Activated T-cell treated with anti-CD3 and anti-CD28 coated beads, Interleukin-2, amount 50 U/mL, for 1 hour (primary cell): ENCODE measurements around the gene PACSIN2.
"Not testable (repeated sequence)": the region's sequence is repeated elsewhere in the genome, so short reads cannot be mapped to it uniquely, and the experiment has no call there.

ENCODE experiments used
- DNase-seq: peaks from one replicate; pipeline ENCODE4 v3.0.0-alpha.2; 2020

Gene PACSIN2, protein sequence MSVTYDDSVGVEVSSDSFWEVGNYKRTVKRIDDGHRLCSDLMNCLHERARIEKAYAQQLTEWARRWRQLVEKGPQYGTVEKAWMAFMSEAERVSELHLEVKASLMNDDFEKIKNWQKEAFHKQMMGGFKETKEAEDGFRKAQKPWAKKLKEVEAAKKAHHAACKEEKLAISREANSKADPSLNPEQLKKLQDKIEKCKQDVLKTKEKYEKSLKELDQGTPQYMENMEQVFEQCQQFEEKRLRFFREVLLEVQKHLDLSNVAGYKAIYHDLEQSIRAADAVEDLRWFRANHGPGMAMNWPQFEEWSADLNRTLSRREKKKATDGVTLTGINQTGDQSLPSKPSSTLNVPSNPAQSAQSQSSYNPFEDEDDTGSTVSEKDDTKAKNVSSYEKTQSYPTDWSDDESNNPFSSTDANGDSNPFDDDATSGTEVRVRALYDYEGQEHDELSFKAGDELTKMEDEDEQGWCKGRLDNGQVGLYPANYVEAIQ

DNA sequence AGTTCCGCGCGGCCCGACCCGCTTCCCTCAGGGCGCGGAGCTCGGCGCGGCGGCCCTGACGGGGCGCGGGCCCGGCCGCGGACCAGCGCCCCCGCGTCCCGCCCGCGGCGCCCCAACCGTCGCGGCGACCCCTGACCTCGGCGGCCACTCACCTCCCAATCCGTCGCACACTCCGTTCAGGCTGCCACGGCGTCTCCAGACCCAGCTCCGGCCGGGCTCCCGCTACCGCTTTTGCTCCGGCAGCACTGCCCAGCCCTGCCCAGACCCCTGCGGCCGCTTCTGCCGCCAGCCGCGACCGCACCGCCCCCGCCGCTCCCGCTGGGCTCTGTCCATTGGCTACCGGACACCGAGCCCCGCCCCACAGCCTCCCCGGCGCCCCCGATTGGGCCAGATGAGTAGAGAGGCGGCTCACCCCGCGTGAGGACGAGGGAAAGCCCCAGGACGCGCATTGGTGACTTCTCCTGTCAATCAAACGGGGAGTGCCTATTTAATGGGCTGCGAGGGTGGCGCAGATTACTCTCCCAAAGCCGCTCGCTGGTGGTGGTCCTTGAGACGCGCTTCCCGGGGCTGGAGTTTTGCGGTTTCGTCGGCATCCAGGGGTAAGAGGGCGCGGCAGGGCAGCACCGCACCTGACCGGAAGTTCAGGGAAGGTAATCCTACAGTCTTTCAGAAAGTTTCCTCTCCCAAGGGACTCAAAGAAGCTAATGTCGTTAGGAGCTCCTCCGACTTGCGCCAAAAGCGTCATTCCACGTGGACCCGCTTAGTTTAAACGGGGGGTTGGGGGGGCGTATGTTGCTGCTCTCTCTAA is at the start of gene PACSIN2:
Gene PACSIN2 (minus strand): TSS at position 281 of the 808 bp plus-strand sequence. CDS start 103,069 bp downstream, outside the sequence.
- DNase-seq, result peak; percentile 97

DNA sequence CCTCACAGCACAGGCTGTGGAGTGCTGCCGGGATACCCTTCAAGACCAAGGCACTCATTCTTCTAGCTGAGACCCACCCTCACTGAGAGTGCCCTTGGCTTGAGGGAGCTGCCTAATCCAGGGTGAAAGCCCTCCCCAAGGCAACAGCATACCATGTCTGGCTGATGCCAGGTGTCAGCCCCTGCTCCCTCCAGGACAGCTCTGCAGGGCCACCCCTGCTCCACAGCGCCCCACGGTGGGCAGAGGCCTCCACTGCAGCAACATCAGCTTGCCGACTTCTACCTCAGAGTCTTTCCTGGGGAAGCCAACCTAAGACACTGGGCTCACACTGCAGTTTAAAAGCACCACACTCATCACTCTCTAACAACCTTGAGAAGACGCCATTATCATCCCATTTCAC is 45.2 kb upstream of the PACSIN2 start:
- DNase-seq, result peak; percentile 45

DNA sequence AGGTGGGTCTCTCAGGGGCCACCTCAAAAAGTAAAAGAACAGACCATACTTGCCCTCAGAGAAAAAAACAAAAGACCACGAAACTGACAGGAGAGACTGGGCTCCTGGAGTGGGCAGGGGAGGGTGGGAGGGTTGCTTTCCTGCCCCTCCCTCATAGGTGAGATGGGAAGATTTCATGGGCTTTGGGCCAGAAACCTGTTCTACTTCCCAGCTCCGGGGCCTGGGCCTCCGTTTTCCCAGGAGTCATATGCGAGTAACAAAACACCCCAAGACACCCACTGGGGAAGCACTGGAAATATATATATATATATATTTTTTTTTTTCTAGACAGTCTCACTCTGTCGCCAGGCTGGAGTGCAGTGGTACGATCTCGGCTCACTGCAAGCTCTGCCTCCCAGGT is 42.7 kb upstream of the PACSIN2 start:
- no peak for DNase-seq

DNA sequence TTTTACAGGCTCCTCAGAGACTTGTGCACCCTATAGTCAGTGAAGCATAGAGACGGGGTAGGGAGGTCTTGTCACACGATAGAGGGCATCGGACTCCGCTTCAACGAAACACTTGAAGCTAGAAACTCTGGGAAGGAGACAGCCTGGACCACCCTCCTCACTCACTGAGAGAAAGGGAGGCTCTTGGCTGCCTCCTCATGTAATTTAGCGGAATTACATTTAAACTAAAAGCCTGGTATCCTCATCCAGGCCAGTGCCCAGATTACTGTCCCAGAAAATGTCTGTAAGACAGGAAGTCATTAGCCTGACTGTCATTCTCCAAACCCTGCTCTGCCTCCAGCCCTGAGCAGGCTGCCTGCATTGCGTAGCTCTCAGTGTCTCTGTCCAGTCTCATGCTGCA is 38.2 kb upstream of the PACSIN2 start:
- no peak for DNase-seq

DNA sequence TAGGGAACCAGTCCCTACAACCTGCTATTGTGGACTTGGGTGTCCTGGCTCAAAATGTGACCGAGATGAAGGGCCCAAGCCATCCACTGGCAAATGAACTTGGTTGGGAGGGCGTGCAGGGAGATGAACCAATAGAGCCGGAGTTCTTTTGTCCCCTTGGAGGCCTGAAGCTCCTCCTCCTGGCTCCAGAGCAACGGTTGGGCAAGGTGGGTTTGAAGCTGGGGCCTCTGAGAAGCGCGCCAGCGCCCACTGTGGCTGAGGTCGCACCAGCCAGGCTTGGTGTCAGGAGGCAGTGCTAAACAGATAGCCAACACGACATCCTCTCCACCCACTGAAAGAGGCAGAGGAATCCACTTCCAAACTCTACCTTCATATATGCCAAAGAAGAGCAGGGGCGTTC is 36.0 kb upstream of the PACSIN2 start:
- DNase-seq, result no peak

DNA sequence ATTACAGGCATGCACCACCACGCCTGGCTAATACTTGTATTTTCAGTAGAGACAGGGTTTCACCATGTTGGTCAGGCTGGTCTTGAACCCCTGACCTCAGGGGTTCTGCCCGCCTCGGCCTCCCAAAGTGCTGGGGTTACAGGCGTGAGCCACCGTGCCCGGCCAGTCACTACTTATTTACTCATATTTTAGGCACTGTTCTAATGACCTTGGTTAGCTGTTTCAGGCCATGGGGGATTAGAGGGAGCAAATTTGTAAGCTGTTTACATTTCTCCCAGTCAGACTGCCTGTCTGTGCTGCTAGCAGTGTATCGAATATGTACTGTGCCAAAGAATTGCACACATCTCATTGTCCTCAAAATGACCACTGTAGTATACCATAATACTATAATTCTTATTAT is 32.7 kb upstream of the PACSIN2 start:
- DNase-seq, result no peak

DNA sequence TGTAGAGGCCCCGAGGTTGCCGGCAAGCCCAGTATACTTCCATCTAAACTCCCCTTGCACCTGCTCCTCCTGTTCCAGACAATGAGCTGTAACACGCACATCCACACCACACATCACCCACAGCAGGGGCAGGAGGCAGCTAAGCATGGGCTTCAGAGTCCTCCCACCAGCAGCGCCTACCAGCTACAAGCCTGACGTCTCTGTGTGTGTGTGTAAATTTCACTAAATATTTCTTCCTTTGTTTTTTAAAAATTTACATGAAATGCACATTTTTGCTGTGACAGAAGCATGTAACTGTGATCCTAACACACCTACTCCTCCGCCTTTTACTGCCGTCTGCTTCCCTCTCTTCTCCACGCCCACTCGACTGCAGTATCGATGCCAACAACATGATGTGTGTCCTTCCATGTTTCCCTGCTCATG is 29.4 kb upstream of the PACSIN2 start:
- DNase-seq, result no peak

DNA sequence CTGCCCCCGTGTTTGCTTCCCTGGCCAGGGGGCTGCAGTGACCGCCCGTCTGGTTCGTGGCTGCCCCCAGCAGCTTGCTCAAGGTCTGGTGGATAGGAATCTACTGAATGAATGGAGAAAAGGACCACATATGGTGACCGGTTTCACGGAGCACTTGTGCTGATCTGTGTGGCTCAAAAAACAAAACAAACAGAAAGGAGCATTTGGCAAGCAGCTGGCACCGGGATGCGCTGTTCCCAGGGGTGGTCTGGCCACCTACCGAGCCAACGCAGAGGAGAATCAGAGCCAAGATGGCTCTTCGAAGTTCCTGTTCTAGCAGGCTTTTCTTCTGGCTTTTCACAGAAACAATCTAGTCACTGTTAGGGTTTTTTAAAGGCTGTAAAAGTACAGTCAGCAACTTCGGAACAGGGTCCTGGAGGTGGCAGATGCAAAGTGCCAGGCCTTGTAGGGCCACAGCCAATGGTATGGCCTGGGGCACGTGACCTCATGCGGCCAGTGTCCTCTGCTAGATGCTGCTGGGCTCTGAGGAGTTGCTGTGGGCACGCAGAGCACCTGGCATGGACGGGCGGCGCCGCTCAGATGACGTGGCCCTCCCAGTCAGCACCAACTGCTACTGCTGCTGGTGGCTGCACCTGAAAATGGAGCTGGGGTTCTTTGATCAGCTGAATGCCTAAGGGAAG is 27.3 kb upstream of the PACSIN2 start:
- DNase-seq, result no peak

DNA sequence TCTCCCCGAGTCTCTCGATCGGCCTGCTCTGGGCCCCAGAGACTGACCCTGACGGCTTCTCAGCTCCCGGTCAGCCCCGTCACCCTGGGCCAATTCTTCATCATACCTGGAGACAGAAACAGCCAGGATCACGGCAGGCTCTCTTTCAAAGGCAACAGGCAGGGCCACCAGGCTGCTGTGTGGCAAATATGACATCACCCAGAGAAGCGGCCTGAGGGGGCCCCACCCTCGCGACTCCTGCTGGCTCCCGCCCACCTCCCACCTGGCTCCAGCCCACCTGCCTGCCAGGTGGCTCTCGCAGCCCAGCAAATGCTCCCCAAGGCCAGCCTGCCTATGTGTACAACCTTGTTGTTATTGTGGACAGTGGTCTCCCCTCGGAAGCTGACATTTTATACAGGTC is 24.9 kb upstream of the PACSIN2 start:
- no peak for DNase-seq

DNA sequence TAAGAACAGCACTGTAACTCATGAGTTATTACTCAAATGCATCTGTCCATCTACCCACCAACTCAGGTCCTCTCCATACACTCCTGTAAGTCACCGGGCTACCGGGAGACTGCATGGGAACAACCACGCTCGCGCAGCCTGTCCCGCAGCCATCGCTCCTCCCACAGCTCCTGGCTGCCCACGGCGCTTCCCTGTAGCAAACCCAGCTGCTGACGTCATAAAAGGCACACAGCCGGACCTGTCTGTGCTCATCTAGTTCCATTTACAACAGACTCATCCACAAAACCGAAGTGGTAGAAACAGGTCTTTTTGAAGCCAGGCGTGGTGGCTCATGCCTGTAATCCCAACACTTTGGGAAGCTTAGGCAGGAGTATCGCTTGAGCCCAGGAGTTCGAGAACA is 23.4 kb upstream of the PACSIN2 start:
- no peak for DNase-seq

DNA sequence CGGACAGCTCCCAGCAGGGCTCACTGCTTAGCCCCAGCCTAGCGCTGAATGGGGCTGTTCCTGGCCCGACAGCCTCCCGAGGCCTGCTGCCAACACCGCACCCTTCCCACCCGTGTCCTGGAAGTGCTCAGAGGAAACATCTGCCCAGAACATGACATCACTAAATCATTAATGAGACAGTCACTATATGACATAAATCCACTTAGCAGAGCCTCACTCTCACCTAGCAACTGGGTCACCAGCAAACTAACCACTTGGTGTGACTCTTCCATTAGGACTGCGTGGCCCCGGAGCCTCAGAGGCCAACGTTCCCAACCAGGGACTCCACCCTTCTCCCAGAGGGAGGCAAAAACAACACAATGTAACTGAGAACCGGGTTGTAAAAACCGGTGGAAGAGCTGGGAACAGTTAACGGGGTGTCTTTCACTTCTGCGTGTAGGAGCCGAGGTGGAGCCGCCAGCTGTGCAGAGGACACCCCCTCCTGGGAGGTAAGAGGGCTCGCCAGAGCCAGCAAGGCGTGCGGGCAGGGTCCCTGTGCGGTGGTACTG is 21.4 kb upstream of the PACSIN2 start:
- no peak for DNase-seq

DNA sequence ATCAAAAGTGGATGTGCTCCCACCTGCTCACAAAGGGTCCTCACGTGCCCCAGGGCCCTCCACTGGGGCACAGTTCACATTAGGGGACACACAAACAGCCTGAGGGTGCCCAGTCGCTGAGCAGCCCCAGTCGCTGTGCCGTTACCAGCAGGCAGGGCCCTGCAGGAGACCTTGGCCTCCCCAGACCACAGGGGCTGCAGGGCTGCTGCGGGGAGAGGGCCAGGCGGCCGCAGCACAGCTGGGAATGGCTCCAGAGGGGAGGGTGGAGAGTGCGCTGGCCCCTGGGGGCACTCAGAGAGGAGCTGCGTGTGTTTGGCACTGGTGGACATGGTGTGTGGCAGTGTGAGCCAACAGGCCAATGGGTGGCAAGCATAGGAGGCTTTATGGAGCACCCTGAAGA is 20.3 kb upstream of the PACSIN2 start:
- DNase-seq, result no peak

DNA sequence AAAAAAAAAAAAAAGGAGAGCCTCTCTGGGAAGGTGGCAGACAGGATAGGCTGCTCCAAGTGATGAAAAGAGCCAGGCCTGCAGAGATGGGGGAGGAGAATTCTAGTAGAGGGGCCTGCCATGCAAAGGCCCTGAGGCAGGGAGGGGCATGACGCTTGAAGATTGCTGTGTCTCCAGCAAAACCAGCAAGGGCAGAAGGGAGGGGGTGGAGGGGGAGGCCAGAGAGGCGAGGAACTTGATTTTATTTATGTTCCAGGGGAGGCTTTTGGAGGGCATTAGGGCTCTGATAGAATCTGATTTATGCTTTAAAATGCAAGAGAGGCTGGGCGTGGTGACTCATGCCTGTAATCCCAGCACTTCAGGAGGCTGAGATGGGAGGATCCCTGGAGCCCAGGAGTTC is 16.7 kb upstream of the PACSIN2 start:
- no peak for DNase-seq

DNA sequence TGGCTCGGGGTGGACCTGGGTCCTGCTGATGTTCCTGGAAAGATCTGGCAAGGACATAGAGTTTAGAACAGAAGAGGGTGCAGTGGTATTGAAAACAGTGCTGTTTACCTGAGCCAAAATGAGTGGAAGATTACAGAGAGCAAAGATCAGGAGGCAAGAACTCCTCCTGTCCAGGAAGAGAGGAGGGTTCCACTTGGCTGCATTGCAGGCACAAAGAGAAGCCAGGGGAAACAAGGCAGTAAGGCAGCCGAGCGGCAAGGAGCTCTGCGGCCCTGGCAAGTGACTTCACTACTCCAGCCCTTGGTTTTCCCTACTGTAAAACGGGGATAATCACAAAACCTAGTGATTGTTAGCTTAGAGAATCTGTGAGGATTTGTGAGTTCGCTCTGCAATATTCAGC is 3.7 kb upstream of the PACSIN2 start:
- DNase-seq, result no peak

DNA sequence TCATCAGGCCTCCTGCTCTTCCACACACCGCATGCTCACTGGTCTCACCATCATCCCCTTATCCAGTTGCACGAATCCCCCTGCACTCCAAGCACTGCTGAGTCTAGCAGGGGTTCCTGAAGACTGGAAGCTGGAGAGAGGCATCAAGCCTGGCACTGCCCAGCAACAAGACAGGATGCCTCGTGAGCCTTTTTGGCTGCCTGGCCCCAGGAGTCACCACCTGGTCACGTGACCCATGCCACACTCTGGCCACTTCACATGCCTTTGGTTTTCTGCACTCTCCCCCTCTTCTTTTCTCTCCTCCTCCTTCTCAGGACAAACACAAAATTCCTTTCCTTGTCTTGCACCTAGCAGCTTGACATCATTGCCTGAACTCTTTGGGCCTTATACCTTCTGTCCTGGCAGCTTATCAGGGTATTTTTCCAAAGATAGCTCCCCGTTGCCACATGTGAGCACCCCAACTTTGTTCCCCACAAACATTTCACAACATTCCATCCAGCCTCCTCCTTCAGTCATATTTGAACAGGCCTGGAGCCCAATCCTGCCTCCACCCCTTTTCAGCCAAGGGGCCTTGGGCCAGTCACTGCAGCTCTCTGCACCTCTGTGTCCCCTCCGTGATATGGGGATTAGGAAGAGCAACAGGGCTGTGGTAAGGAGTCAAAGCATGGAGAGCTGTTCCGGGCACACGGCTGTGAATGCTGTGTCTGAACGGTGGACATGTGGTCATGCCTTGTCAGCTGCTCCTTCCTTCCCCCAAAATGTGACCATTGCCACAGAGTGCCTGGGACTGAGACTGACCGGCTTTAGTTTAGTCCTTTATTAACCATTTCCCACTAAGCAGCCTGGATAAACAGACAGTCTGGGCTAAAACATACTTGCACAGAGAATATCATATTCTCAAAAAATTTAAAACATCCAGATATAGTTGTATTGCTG is 2.8 kb upstream of the PACSIN2 start:
- DNase-seq, result no peak

DNA sequence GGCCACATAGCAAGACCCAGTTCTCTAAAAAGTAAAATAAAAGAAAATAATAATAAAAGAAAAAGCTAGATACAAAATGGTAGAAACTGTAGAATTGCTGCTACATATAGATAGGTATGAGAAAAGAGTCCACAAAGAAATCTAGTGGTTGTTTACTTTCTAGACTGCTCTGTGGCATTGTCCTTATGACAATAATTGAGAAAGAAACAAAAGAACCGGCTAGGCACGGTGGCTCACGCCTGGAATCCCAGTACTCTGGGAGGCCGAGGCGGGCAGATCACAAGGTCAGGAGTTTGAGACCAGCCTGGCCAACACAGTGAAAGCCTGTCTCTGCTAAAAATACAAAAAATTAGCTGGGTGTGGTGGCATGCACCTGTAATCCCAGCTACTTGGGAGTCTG is 1.2 kb upstream of the PACSIN2 start:
- not testable (repeated sequence) for DNase-seq

DNA sequence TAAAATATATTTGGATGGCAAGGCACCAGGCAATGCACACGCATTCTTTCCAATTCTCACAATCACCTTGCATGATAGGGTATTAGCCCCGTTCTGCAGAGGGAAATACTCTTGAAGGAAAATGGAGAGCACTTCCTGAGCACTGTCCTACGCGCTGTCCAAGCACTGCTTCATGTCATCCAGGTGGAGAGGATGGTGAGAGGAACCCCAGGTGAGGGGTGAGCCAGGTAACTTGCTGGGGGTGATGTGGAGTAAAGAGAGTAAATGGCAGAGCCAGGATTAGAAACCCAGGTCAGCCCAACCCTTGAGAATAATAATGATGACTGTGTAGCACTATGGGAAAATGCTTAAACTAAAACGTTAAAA is 711 bp upstream of the PACSIN2 start:
- no peak for DNase-seq

DNA sequence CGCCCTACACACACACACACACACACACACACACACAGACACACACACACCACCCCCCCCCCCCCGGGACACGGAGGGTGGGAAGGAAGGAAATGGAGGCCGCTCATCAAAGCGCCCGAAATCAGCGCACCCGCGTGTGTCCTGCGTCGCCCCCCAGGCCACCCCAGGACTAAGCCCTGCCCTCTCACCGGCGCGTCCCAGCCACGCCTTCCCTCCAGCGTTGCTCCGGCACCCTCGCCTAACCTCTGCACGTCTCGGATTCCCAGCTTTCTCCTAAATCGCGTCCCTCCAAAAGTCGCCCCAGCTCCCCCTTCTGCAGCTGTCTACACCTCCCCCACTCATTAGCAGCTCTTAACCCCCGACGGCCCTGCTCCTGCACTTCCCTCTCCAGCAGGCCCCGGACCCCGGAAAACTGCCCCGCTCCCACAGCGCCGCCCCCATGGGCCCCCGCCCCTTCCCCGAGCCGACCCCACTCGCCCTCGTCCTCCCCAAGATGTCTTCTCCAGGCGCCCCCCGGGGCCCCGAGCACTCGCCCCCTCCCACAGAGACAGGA is 557 bp downstream of the PACSIN2 start:
- DNase-seq, result peak; percentile 47

DNA sequence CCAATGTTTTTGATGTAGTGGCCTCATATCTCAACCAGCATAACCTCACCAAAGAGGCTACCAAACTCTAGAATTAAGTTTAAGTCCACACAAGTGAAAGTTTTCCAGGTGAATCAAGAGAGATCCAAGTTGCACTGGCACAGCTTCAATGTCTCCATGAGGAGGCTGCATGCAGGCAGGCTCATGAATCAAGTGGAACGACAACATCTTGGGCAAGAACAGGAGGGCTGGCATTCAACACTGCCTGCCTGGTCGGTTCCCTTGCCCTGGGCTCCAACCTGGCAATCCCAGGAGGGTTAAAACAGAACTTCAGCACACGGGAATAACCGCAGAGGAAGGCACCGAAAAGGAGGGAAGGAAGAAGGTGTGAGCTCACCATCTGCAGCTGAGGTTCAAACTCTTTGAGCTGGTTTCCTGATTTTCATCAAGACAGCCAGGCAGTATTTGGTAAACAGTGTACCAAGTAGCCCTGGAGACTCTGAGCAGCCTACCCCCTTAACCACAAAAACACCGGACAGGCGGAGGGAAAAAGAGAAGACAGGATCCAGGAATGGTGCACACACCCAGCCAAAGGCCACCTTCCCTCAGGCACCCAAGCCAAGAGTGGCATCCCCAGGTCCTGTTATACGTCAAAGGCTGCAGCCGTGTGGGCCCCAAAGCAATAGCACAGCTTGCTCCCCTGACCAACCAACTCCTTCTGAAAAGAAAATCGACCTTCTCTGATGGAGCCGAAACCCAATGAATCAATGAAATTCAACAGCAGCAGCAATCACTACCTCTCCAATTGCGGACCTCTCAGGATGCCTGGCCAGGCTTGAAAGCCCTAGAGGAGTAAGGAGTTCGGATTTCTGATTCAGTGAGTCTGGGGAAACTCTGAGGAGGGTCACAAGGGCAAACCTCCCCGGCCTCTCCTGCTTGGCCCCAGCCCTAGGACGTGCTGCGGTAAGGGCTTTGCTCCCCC is 1.3 kb downstream of the PACSIN2 start:
- peak; percentile 33 for DNase-seq

DNA sequence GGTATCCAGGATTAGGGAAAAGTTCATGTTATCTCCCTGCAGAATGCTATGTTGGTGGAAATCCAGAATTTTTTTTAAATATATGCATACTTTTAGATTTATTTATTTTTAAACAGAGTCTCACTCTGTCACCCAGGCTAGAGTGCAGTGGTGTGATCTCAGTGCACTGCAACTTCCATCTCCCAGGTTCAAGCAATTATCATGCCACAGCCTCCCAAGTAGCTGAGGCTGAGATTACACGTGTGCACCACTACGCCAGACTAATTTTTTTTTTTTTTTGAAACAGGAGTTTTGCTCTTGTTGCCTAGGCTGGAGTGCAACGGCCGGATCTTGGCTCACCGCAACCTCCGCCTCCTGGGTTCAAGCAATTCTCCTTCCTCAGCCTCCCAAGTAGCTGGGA is 2.6 kb downstream of the PACSIN2 start:
- no peak for DNase-seq

DNA sequence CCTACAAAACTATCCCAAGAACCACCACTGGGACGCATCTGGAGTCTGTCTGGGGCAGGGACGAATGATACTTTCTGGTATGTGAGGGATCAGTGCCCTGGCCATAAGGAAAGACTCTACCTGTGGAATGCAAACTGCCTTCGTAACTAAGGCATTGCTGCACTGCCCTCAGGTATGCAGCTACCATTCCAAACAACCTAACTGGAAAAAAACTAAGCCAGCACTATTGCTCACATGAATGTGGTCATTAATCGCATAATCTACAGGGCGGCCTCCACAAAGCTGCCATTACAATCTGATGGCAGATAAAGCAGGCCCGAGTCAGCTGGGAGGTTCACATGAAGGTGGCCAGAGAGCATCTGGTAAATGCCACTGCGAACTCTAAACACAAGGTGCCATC is 3.9 kb downstream of the PACSIN2 start:
- DNase-seq, result no peak
